ENCODE measurements around the gene CNIH2.

DNA sequence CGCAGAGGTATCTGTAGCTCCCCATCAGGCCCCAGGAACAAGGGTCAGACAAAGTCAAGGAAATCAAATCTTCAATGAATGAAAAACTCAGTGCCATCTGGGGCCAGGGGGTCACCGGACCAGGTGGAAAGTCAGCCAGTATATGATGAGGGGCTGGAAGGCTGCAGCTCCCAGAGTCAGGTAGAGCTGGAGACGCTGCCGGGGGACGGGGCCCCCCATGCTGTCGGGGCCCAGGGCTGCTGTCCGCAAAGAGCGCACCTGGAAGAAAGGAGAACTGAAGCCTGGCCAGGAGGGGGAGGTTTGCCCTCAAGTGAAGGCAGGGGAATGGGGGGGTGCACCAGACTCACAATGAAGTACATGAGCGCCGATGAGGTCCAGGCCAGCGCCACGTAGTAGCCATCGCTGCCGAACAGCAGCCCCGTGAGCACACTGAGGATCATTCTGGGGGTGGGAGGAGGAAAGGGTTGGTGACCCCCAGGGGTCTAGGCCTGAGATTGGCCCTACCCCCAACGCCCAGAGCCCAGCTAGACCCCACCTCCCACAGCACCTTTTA is 6.6 kb downstream of the CNIH2 start:
- TF ChIP-seq GATA3 (IDR thresholded peaks at IDR 0.05; ENCODE audit: low read depth, low read length): no peak
- no peak for TF ChIP-seq GATA2 (IDR thresholded peaks at IDR 0.05; ENCODE audit: low read depth, low read length)
